Left renal cortex interstitium (tissue), 4 donors: Measurements from ENCODE around the gene DNAH7. TPM values are rescaled to one million over a fixed set of nuclear protein-coding genes. Genes with fewer than 3 reads are reported as not detected.

Source experiments
- DNase-seq, 4 donors: peaks; one replicate each; pipeline ENCODE4 v3.0.0-alpha.2; 2013; ENCODE audit warnings: low read depth in 4 of 4, low spot score in 2 of 4, missing footprints in 1 of 4
- polyA plus RNA-seq, 4 donors: library from polyadenylated mRNA; unstranded; fragments of 120-200 nt; gene quantifications; one replicate each; pipeline ENCODE4 v1.2.1, GENCODE V29; 2013; ENCODE audit not compliant: insufficient read length in 4 of 4

Gene DNAH7
- polyA plus RNA-seq, 4 donors = 5.3 to 9.4 (median 8.5) TPM

DNA sequence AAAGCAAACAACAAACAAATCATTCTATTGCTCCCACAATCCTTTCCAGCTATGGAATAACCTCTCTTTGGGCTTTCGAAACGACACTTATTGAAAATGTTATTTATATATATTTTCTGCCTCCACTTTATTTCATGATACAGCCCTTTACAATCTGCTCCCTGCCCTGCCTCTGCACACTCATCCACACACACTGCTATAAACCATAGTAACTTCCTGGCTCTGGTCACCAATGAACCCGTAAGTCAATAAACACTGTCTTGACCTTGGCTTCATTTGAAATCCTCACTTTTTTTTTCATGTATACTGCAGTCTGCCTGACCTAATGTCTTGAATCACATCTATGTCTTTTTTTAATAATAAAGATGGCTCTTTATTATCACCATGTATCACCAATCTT, 250.1 kb downstream of the DNAH7 start:
- DNase-seq = no peak

GRCh38 chr2:195818106-195818505, 250.5 kb downstream of the DNAH7 start:
- DNase-seq = no peak

- DNase-seq = no peak
Observed at GRCh38 chr2:195815083-195815482, 253.6 kb downstream of the DNAH7 start.

DNA sequence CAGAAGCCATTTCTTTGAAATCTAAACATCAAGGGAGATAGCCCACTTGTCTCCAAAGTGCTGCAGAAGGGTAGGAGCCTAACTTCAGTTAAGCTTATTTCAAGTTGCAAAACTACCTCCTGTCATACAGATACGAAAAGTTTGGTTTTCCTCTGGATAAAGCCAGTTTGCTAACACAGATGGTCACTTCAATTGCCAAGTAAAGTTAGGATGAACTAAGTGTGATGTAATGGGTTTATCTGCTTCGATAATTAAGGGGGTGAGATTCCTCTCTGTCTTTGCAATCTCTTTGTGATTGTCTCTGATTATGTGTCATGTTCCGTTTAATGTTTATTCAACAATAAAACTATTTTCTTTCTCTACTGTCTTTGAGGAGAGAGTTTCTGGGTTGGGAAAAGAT, 255.2 kb downstream of the DNAH7 start:
- DNase-seq = no peak

- DNase-seq = no peak
Observed at GRCh38 chr2:195810340-195811098, 258.1 kb downstream of the DNAH7 start.

DNA sequence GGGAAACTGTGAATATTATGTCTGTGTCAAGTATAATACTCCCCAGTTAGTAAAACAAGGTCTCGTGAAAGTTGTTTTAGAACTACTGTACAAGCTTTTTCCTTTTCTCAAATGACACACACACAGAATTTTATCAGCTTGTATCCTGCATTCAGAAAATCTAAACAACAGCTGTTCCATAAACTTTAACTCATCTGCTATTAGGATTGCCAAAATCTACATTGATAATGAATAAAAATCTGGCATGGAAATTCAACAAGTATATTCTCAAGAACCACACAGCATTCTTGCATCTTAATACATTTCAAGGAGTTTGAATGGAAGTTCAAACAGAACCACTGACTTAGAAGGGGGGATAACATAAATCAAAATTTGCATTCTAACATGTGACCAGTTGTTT, 260.4 kb downstream of the DNAH7 start:
- DNase-seq = peak in 1 of 4 donors; percentile 3

GRCh38 chr2:195805283-195805976, 263.2 kb downstream of the DNAH7 start:
- no peak for DNase-seq

DNA sequence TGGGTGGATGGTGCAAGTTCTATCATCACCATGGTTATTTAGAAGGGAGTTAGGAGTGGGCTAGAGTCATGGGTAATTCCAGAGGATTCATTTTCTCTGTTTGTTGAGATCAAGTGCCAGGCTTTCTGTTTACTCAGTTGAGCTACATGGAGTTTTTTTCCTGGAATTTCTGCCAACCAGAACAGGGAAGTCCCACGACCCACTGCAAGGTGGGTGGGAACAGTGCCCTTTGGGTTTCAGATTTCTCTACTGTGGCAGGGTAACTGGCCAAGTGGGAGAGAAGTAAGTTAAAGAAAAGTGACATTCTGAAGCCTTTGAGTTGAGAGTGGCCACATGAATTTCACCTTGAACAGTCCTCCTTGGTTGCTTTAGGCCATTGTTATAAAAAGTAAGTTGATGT, 272.8 kb downstream of the DNAH7 start:
- no peak for DNase-seq

- no peak for DNase-seq
Observed at GRCh38 chr2:195793881-195794280, 274.8 kb downstream of the DNAH7 start.

GRCh38 chr2:195782156-195782555, 286.5 kb downstream of the DNAH7 start:
- DNase-seq = no peak

DNA sequence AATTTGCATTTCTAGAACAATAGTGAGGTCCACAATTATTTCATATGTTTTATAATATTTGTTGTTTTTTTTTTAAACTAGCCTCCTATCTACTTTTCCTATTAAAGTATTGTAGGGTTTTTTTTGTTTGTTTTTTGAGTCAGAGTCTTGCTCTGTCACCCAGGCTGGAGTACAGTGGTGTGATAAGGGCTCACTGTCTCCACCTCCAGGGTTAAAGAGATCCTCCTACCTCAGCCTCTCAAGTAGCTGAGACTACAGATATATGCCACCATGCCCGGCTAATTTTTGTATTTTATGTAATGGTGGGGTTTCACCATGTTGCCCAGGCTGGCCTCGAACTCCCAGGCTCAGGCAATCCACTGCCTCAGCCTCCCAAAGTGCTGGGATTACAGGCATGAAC, 289.1 kb downstream of the DNAH7 start:
- DNase-seq = no peak

- no peak for DNase-seq
Observed at GRCh38 chr2:195769975-195770374, 298.7 kb downstream of the DNAH7 start.

DNA sequence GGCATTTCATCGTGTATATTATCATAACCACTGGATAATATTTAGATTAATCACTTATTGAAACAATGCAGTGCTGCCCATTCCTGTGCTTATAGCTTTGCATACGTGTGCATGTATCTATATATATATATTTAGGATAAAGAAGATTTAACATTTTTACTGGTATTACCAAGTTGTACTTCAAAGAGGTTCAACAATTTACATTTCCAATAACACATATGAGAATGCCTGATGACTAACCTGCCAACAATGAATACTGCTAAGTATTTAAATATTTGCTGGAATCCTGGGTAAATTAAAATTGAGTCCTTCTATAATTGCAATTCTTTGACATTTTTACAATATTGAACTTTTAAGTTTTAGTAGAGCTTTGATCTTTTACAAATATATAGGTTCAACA, 300.2 kb downstream of the DNAH7 start:
- DNase-seq = no peak

DNA sequence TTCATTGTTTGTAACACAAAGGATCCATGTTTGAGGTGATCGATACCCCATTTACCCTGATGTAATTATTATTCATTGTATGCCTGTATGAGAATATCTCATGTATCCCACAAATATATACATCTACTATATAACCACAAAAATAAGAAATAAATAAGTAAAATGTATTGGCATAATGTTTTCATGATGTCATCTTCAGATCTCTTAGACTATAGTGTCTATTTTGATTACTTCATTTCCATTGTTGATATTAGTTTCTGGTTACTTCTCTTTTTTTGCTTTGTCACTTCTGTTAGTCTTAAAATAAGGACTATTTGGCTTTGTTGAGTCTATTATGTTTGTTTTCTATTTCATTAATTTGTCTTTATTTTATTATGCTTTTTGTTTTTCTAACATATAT, 301.9 kb downstream of the DNAH7 start:
- no peak for DNase-seq

- DNase-seq = no peak
Observed at GRCh38 chr2:195763866-195764265, 304.8 kb downstream of the DNAH7 start.

- no peak for DNase-seq
Observed at GRCh38 chr2:195759877-195760276, 308.8 kb downstream of the DNAH7 start.

DNA sequence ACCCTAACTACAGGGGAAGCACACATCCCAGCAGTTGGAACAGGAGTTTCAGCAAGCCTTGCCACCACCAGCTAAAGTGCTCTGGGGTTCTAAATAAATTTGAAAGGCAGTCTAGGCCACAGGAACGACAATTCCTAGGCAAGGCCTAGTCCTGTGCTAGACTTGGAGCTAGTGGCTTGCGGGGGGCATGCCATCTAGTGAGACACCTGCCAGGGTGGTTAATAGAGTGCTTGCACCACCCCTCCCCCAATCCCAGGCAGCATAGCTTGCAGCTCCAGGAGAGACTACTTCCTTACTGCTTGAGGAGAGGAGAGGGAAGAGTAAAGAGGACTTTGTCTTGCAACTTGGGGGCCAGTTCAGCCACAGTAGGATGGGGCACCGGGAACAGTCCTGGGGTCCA, 309.8 kb downstream of the DNAH7 start:
- DNase-seq = no peak

DNA sequence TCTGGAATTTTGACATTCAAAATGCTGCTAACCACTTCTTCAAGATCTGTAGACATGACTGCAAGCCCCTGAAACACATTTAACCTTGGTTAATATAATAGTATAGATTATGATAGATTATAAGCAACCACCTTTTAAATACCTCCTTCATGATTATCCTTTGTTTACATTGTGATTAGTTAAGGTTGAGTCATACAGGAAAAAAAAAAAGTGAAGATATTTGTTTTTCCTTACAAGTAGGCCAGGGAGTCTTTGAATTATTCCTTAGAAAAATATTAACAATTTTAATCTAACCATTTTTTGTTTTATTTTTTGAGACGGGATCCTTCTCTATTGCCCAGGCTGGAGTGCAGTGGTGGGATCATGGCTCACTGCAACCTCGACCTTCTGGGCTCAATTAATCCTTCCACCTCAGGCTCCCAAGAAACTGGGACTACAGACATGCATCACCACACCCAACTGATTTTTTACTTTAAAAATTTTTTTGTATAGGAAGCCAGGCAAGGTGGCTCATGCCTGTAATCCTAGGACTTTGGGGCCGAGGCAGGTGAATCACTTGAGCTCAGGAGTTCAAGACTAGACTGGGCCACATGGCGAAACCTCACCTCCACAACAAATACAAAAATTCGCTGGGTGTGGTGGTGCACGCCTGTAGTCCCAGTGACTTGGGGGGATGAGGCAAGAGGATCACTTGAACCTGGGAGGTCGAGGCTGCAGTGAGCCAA, 312.3 kb downstream of the DNAH7 start:
- DNase-seq = no peak

DNA sequence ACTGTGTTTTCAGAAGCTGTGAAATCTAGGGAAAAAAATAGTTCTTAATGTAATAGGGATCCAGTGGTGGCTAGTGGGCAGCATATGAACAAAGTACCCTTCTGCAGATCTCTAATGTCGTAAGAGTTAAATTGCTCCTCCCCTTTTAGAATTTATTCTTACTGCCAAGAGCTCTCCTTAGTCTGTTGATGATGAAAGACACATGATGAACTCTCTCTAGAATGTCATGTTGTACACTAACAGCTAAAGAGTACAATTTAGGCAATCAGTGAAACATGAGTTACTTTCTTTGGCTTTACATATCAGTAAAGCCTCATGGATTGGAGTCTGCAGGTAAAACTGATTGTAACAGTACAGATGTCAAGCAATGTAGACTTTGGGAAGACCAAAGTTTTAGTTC, 327.4 kb downstream of the DNAH7 start:
- DNase-seq = no peak

DNA sequence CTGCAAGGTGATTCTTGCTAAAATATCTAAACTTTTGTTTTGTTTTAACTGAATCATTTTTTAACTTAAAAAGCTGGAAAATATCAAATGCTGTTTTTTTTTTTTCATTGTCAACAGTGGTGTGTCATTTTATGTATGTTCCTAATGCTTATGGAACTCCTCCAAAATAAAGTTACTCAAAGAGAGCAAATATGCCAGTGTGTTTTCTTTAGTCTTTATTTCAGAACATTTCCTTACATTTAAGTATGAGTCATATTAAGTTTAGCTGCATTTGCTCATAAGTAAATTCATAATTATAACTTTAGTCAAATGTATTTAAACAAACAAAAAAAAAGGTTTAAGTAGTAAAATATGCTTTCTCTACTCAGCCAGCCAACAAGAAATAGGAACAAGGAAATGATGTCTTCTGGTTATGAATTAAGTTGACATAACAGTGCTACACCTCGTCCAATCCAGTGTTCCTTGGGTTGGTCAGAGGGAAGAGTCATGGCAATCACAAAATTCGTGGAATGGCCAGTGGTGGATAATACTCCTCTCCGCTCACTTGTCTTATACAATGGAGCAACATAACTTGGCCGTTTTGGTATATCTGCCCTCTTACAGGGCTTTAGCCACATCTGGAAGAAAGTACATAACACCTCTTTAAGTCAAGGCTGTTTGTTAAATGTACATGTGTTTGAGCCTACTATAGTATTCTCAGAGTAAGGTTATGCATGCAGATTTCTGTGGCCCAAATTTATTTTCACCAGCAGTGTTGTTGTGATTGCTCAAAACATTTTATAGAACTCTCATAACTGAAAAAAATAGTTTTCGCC, 330.9 kb downstream of the DNAH7 start:
- DNase-seq = no peak

GRCh38 chr2:195735347-195735746, 333.3 kb downstream of the DNAH7 start:
- DNase-seq = no peak
